A549 (cell line): ENCODE measurements around the gene IFI27L2. TPM values are rescaled to one million over a fixed set of nuclear protein-coding genes. Genes with fewer than 3 reads are reported as not detected.
"Not testable (repeated sequence)": the region's sequence is repeated elsewhere in the genome, so short reads cannot be mapped to it uniquely, and the experiment has no call there.

Experiments used
- ATAC-seq, 2 experiments: fragments of 200-7000 bp in 1 of 2; fragments of >200 bp in 1 of 2; cut with Nextera tagmentation in 1 of 2; cut with Tn5 transposase in 1 of 2; 3 replicates each; pipeline versions ENCODE4 v1.8.0 to v1.9.1; 2018 to 2020; ENCODE audit warnings: mild to moderate bottlenecking in 1 of 2, moderate library complexity in 1 of 2
- CTCF ChIA-PET: fragments of 300-600 bp; sonication (Branson Sonifier 250); formaldehyde crosslinking; extraction: SDS; loops from one replicate; lab custom pipeline; 2021; ENCODE audit warnings: antibody characterized with exemption, inconsistent platforms; lab: Yijun Ruan, JAX
- POLR2A ChIA-PET: fragments of 350-600 bp; formaldehyde crosslinking; extraction: SDS; loops from one replicate; lab custom pipeline; 2021; ENCODE audit warnings: antibody characterized with exemption, inconsistent platforms; lab: Yijun Ruan, JAX
- DNase-seq, 2 experiments: peaks; one replicate each; pipeline versions ENCODE4 v3.0.0 to v3.0.0-alpha.2; 2011 to 2016; ENCODE audit warnings: low read depth in 1 of 2, low spot score in 1 of 2
- FAIRE-seq: peaks from 2 replicates; lab custom pipeline; 2011; peaks lifted over from hg19 to GRCh38; lab: Jason Lieb, UNC
- H3K27ac ChIP-seq, 2 experiments: fragments of >200 bp; sonication (Bioruptor Twin); formaldehyde crosslinking; 3 replicates each; pipeline ENCODE4 v1.5.1; 2016 to 2017
- H3K4me1 ChIP-seq: fragments of >200 bp; sonication (Bioruptor Twin); formaldehyde crosslinking; 3 replicates; pipeline ENCODE4 v1.6.1; 2016
- H3K4me2 ChIP-seq: fragments of >200 bp; sonication (Bioruptor Twin); formaldehyde crosslinking; 3 replicates; pipeline ENCODE4 v1.6.1; 2016
- H3K4me3 ChIP-seq: fragments of >200 bp; sonication (Bioruptor Twin); formaldehyde crosslinking; 3 replicates; pipeline ENCODE4 v1.5.1; 2016
- H3K9me3 ChIP-seq: fragments of >200 bp; sonication (Bioruptor Twin); formaldehyde crosslinking; 3 replicates; pipeline ENCODE4 v1.6.1; 2016
- BCL3 ChIP-seq: fragments of >200 bp; sonication (Bioruptor Twin); formaldehyde crosslinking; IDR thresholded peaks from 3 replicates; pipeline ENCODE4 v1.6.1; 2016
- CBX2 ChIP-seq: fragments of 200-600 bp; sonication (generic); IDR thresholded peaks from 2 replicates; pipeline ENCODE4 v1.6.1; 2016; ENCODE audit warnings: low read depth, mild to moderate bottlenecking, borderline replicate concordance
- CHD4 ChIP-seq: fragments of 200-600 bp; sonication (generic); IDR thresholded peaks from 2 replicates; pipeline ENCODE4 v1.6.1; 2016; ENCODE audit warnings: antibody characterized with exemption, mild to moderate bottlenecking, borderline replicate concordance
- CTCF ChIP-seq: fragments of >200 bp; sonication (Bioruptor Twin); formaldehyde crosslinking; IDR thresholded peaks from 3 replicates; pipeline ENCODE4 v1.5.1; 2016
- EHF ChIP-seq: fragments of 250-450 bp; sonication (Bioruptor Pico); IDR thresholded peaks from 2 replicates; pipeline ENCODE4 v1.5.0; 2020; ENCODE audit warnings: mild to moderate bottlenecking
- EHMT2 ChIP-seq: fragments of 200-600 bp; sonication (generic); IDR thresholded peaks from 2 replicates; pipeline ENCODE4 v1.6.1; 2016; ENCODE audit warnings: antibody characterized with exemption, low read depth, mild to moderate bottlenecking, moderate library complexity
- ELK1 ChIP-seq: fragments of 150-350 bp; IDR thresholded peaks from 2 replicates; pipeline ENCODE4 v1.6.1; 2014; ENCODE audit warnings: low read depth, mild to moderate bottlenecking, low read length
- FOXS1 ChIP-seq: fragments of 250-450 bp; sonication (Bioruptor Pico); IDR thresholded peaks from 2 replicates; pipeline ENCODE4 v1.5.0; 2020; ENCODE audit warnings: mild to moderate bottlenecking, moderate library complexity
- JUN ChIP-seq, 2 experiments: fragments of >200 bp; sonication (Bioruptor Twin); formaldehyde crosslinking; IDR thresholded peaks; 2 replicates in 1 of 2; 3 replicates in 1 of 2; pipeline ENCODE4 v1.6.1; 2016 to 2017
- KDM1A ChIP-seq: fragments of 200-600 bp; sonication (generic); IDR thresholded peaks from 2 replicates; pipeline ENCODE4 v1.6.1; 2016; ENCODE audit warnings: low read depth, mild to moderate bottlenecking
- MAZ ChIP-seq: fragments of 150-350 bp; IDR thresholded peaks from 2 replicates; pipeline ENCODE4 v1.6.1; 2014; ENCODE audit warnings: antibody characterized with exemption, low read depth, low read length, borderline replicate concordance
- MYC ChIP-seq: IDR thresholded peaks from 2 replicates; pipeline ENCODE4 v1.6.1; 2012; ENCODE audit warnings: mild to moderate bottlenecking, inconsistent platforms, low read length, improper control_type of control experiment, borderline replicate concordance
- NPAS2 ChIP-seq: fragments of 250-450 bp; sonication (Bioruptor Pico); IDR thresholded peaks from 2 replicates; pipeline ENCODE4 v1.8.0; 2022; ENCODE audit warnings: mild to moderate bottlenecking, moderate library complexity, borderline replicate concordance
- POLR2AphosphoS2 ChIP-seq: conservative IDR thresholded peaks from 2 replicates; pipeline ENCODE4 v1.6.1; 2012; ENCODE audit warnings: low read length, improper control_type of control experiment, inconsistent platforms
- RAD21 ChIP-seq, 2 experiments: fragments of >200 bp in 1 of 2; sonication (Bioruptor Twin) in 1 of 2; formaldehyde crosslinking in 1 of 2; IDR thresholded peaks in 1 of 2; conservative IDR thresholded peaks in 1 of 2; 2 replicates in 1 of 2; 3 replicates in 1 of 2; pipeline ENCODE4 v1.6.1; 2012 to 2018; ENCODE audit warnings: inconsistent platforms in 1 of 2
- RARB ChIP-seq: fragments of 250-450 bp; sonication (Bioruptor Pico); IDR thresholded peaks from 2 replicates; pipeline ENCODE4 v1.8.0; 2021; ENCODE audit warnings: mild to moderate bottlenecking, moderate library complexity
- RCOR1 ChIP-seq: fragments of 150-350 bp; IDR thresholded peaks from 2 replicates; pipeline ENCODE4 v1.6.1; 2014; ENCODE audit warnings: antibody characterized with exemption, low read length, low read depth
- RFX5 ChIP-seq: fragments of 450-650 bp; IDR thresholded peaks from 2 replicates; pipeline ENCODE4 v1.7.1; 2014; ENCODE audit warnings: antibody characterized with exemption, mild to moderate bottlenecking, moderate library complexity
- SMC3 ChIP-seq: fragments of >200 bp; sonication (Bioruptor Twin); formaldehyde crosslinking; IDR thresholded peaks from 3 replicates; pipeline ENCODE4 v1.6.1; 2018; ENCODE audit warnings: inconsistent platforms
- SREBF2 ChIP-seq: fragments of 450-650 bp; IDR thresholded peaks from 2 replicates; pipeline ENCODE4 v1.6.1; 2014; ENCODE audit warnings: mild to moderate bottlenecking, moderate library complexity
- USF2 ChIP-seq: fragments of 450-650 bp; IDR thresholded peaks from 2 replicates; pipeline ENCODE4 v1.6.1; 2014; ENCODE audit warnings: antibody characterized with exemption
- ZFP36 ChIP-seq: fragments of 450-650 bp; IDR thresholded peaks from 2 replicates; pipeline ENCODE4 v1.6.1; 2014; ENCODE audit warnings: borderline replicate concordance; ENCODE audit not compliant: partially characterized antibody
- ZNF302 ChIP-seq: fragments of 250-450 bp; sonication (Bioruptor Pico); IDR thresholded peaks from 2 replicates; pipeline ENCODE4 v1.9.0; 2021; ENCODE audit warnings: inconsistent platforms, mild to moderate bottlenecking, moderate library complexity
- WGBS: methylation state at CpG from one replicate; pipeline ENCODE4 v1.1.6; 2017; ENCODE audit errors: missing lambda C conversion rate; 5-methylcytosine and 5-hydroxymethylcytosine counted together
- polyA plus RNA-seq, 4 experiments: library from polyadenylated mRNA; depleted of rRNA in 3 of 4; stranded (reverse); fragments of >200 nt; fragmentation: RNase III in 1 of 4; extraction: RNeasy Plus Mini Kit Qiagen cat#74134 plus additional on column Dnase treatment in 1 of 4; gene quantifications; 2 replicates in 3 of 4; 3 replicates in 1 of 4; pipeline ENCODE4 v1.2.3, GENCODE V29; 2011 to 2017

Gene IFI27L2
- polyA plus RNA-seq, 2 of the 4 experiments (the other 2 are of a cell fraction), result 20.3 to 64.4 TPM

- TF ChIP-seq RAD21 (conservative IDR thresholded peaks at IDR 0.05 in 1 of 2, IDR thresholded peaks at IDR 0.05 in 1 of 2), result no peak
Observed at GRCh38 chr14:94157197-94157596, 27.8 kb upstream of the IFI27L2 start (continued).

- FAIRE-seq, H3K9me3 ChIP-seq, POLR2A ChIA-PET, H3K4me1 ChIP-seq, H3K27ac ChIP-seq, ATAC-seq, H3K4me2 ChIP-seq, H3K4me3 ChIP-seq, DNase-seq: not testable (repeated sequence)
- WGBS, result 6% methylated on average over 1 of the region's 1 CpG
- CTCF ChIA-PET, result interaction anchor here (1.5 kb wide), 1 partner anchor 19 kb away, joined by 3 read pairs; no protein-coding TSS in a partner anchor
Observed at GRCh38 chr14:94156143-94156542, 26.7 kb upstream of the IFI27L2 start.

- no peak overlapping the region for H3K4me3 ChIP-seq
- ATAC-seq (no peak), FAIRE-seq (no peak), DNase-seq (no peak)
- no peak overlapping the region for H3K4me2 ChIP-seq
- H3K27ac ChIP-seq, result no peak overlapping the region
- POLR2A ChIA-PET, result no interaction called here
- CTCF ChIA-PET, result interaction anchor here (2.1 kb wide), 1 partner anchor 26 kb away, joined by 7 read pairs; no protein-coding TSS in a partner anchor
- H3K9me3 ChIP-seq, result peaks cover 7% of the 10 kb centered on the region; the same call in 2 of the 3 replicates
- WGBS, result 39% methylated on average over 6 of the region's 6 CpGs
- H3K4me1 ChIP-seq, result no peaks in the 10 kb centered on the region
- no peak for TF ChIP-seq BCL3
- TF ChIP-seq SMC3, result no peak
- no peak for TF ChIP-seq RARB (CRISPR knock-in tag)
- no peak for TF ChIP-seq POLR2AphosphoS2
- TF ChIP-seq USF2, result no peak
- TF ChIP-seq RFX5, result no peak
- no peak for TF ChIP-seq ELK1
- no peak for TF ChIP-seq CBX2
- TF ChIP-seq EHMT2, result no peak
- TF ChIP-seq FOXS1 (CRISPR knock-in tag), result no peak
- no peak for TF ChIP-seq MYC
- TF ChIP-seq ZNF302, result no peak
- no peak for TF ChIP-seq MAZ
- no peak for TF ChIP-seq KDM1A
- TF ChIP-seq ZFP36, result no peak
Observed at GRCh38 chr14:94153750-94154342, 24.4 kb upstream of the IFI27L2 start.

GRCh38 chr14:94152676-94153075, 23.3 kb upstream of the IFI27L2 start:
- Histone ChIP-seq H3K9me3 (peaks cover 7% of the 10 kb centered on the region; the same call in 2 of the 3 replicates), H3K4me1 (no peaks in the 10 kb centered on the region), H3K27ac (no peak overlapping the region), H3K4me2 (no peak overlapping the region), H3K4me3 (no peak overlapping the region)
- ATAC-seq (no peak), DNase-seq (no peak), FAIRE-seq (no peak)
- ChIA-PET CTCF (interaction anchor here (1.1 to 2.1 kb wide), 3 partner anchors 16 to 213 kb away, joined by 3 to 7 read pairs (median 5); no protein-coding TSS in a partner anchor), POLR2A (no interaction called here)
- 13% methylated on average over 1 of the region's 1 CpG for WGBS
- TF ChIP-seq EHMT2 (no peak), NPAS2 (CRISPR knock-in tag) (no peak), JUN (IDR thresholded peaks at IDR 0.05) (no peak), RCOR1 (no peak), RARB (CRISPR knock-in tag) (no peak), CTCF (no peak), CHD4 (no peak), SREBF2 (no peak), EHF (no peak)
